HG02588 (cell line): Measurements from ENCODE around the gene PPM1F.
"Not testable (repeated sequence)": the region's sequence is repeated elsewhere in the genome, so short reads cannot be mapped to it uniquely, and the experiment has no call there.

Source experiments
- ATAC-seq: cut with Tn5 transposase; IDR thresholded peaks from one replicate; pipeline ENCODE4 v1.9.1; 2021; ENCODE audit warnings: mild to moderate bottlenecking, moderate library complexity; ENCODE audit not compliant: unreplicated experiment

Gene PPM1F

DNA sequence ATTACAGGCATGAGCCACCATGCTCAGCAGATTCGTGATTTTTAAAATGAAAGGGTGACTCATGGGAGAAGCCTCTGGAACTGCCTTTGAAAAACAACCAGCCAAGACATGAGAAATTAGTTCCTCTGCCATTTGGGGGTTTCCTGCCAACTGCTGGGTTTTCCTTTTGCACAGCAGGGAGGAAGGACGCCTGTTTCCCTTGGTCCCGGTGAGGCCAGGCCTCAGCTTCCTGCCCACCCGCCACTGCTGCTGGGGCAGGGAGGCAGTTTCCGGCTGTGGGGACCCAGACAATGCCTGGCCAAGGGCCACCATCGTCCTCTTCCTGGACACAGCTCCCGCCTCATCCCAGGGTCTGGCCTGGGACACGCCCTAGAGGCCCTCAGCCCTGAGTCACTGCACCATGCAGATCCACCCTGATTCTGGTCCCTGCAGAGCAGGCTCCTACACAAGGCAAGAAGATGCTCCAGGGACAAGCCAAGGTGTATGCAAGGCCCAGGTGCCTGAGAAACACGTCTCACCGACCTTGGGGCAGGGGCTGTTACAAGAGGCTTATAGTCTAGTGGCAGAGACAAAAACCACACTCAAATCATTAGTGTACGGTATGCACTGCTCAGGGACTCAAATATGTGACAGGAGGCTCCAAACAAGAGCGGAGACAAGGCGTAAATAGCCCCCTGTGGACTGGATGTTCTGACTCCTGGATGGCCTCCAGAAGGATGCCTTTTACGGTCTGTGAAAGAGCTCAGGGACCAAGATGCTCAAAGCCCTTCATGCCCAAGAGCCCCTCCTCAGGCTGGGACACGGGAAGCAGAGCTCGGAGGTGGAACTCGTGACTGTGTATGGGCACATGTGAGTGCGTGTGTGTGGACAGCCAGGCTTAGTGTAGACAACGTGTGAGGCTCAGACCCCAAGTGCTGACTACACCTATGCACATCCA lies 10.0 kb downstream of the PPM1F start:
- no peak for ATAC-seq

DNA sequence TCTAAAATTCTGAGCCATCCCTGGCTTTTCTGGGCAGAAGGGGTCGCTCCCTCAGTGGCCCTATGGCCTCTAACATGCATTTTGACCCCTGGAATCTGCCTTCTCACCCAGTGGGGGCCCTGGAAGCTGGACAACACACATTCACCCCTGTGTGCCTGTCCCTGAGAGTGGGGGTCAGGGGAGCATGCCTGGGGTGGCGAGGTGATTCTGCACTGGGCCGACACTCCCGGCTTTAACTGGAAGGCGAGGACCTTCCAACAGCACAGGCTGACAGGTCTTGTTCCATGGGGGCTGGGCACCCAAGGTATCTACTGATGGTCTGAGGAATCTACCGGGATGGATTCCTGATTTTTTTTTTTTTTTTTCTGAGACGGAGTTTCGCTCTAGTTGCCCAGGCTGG lies 10.7 kb downstream of the PPM1F start:
- no peak for ATAC-seq

DNA sequence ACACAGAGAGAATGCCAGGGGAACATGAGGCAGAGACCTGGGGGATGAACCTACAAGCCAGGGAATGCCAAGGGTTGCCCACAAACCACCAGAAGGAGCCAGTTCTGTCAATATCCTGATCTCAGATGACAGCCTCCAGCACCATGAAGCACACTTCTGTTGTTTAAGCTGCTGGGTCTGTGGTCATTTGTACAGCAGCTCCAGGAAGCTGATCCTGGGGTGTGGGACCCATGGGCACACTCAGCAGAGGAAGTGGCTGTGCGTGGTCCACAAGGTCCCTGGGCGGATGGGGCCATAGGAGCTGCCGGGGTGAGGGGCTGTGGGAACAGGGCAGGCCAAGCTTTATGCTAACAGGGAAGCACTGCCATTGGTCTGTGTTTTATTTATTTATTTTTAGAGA lies 12.1 kb downstream of the PPM1F start:
- no peak for ATAC-seq

DNA sequence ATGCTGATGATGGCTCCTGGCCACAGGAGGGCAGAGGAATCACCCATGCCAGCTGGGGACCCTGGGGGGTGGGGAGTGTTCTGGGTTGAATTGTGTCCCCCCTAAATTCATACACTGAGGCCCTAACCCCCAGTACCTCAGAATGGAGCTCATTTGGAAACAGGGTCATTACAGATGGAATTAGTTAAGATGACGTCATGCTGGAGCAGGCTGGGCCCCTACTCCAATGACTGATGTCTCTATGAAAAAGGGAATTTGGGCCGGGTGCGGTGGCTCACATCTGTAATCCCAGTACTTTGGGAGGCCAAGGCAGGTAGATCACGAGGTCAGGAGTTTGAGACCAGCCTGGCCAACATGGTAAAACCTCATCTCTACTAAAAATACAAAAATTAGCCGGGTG lies 12.7 kb downstream of the PPM1F start:
- ATAC-seq = not testable (repeated sequence)

DNA sequence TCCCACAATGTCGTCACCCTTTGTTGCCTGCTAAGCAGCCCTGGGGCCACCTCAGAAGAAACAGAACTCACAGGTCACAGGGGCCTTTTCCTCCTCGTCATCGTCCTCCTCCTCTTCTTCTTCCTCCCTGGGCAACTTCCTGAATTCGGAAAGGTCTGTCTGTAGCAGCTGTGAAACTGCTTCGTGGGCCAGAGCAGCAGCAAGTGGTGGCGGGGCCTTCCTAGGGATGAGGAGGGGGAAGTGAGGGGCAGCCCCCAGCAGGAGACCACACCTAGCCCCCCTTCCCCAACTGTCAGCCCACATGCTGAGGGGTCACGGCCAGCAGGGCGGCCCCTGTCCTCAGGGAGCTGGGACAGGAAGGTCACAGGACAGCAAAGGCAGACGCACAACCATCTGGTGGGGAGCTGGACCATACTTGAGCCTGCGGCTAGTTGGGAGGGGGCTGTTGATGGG lies 13.2 kb downstream of the PPM1F start:
- ATAC-seq = no peak

DNA sequence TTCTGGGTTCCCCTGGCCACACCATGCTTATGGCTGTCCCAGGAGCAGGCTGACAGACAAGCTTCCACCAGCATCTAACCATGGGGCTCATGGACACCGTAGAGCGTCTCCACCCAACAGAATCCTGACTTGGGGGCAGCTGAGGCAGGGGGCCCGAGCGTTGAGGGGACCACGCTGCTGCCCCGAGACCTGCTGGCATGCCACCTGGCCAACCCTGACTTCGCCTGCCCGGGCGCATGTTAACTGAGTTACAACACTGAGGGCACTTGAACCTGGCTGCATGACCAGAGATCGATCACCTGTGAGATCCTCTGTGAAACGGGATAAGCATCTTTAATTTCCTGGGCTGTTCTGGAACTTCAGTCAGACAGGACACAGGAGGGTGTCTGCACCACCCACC lies 13.7 kb downstream of the PPM1F start:
- ATAC-seq = no peak

DNA sequence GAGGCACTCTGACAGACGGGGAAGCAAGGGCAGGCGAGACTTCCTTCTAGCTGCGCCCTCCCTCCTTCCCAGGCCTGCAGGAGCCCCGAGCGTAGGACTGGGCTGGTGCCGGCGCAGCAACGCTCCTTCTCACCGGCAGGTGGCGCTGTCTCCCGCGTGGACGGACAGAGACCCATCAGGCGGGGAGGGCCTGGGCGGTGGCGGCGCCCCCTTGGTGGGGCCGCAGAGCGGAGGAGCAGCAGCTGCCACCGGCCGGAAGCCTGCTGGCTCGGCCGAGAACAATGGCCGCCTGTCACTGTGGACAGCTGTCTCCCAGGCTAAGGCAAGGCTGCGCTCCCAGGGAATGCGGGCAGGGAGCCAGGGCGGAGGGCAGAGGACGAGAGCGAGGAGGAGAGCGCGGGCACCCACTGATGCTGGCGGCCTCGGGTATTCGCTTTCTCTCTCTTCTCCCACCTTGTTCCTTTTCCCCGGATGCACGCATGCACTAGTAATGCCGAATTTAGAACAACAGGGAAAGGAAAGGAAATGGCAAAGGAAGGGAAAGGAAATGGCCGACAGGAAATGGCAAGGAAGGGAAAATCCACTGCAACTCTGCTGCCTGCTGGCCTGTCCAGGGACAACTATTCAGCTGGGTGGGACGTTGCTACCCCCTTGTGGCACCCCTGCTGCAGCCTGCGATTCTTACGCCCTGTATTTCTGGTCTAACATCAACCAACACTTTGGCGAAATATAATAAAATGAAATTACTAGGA lies 14.4 kb downstream of the PPM1F start:
- peak; percentile 82 for ATAC-seq

DNA sequence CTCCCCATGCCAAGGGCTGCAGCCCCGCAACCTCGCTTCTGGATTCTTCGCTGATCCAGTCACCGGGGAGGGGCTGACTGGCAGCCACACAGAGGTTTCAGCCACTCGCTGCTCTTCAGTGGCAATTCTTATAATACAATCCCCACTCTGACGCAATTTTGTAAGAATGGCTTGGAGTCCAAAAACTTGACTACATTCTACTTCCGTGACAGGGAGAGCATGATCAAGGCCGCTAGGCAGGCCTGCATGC lies 14.9 kb downstream of the PPM1F start:
- no peak for ATAC-seq

DNA sequence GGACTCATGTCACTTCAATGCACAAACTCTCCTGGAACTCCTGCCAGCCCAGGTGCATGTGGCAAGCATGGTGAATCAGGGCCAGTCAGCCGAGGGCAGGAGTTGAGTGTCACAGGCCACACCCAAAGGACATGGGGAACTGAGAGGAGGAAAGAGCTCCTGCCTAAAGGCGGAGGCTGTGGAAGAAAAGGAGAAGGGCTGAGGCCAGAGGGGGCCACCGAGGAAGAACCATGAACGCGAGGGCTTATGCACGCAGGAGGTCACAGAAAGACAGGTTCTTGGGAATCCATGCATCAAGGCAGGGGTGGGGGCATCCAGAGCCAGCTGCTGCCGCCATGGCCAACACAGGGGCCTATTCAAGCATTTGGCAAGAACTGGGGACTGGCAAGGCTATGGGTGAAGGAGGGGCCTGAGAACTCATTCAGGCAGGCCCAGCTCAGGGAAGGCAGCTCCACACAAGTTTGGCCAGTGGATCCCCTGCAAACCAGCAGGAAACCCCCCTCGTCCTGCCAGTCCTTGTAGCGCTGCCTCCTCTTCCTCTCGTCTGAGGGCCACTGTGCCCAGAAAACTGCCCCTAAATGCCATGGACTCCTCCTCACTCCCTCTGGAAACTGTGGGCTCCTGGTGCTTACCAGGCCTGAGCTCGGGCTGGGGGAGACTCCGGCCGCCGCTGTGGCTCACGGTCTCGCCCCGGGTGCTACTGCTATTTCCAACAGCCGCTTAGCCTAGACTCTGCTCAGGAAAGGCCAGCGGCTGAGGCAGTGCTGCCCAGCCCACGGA lies 15.4 kb downstream of the PPM1F start:
- no peak for ATAC-seq

DNA sequence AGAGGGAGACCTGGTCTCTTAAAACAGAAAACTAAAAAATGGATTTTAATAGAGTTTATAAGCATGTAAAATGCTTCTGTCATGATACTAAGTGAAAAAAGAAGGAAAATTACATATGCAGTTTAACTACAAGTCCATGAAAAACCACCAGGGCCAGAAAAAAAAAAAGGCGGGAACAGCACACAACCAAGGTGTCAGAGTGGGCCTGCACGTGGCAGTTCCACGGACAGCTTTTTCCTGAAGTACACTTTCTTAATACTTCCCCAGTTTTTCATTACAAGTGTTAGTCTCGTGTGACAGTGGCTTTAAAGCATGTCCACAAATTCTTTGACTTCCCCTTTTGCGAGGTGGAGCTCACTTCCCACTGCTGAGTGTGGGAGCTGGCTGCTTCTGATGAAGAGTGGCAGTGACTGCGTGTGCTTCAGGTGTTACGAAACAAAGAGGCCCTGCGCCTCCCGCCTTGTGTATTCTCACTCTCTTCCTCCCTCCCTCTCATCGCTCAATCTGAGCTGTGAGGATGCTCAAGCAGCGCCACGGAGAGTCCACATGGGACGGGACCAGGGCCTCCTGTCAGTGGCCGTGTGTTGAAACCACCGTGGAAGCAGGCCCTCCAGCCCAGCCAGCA lies 16.4 kb downstream of the PPM1F start:
- no peak for ATAC-seq

DNA sequence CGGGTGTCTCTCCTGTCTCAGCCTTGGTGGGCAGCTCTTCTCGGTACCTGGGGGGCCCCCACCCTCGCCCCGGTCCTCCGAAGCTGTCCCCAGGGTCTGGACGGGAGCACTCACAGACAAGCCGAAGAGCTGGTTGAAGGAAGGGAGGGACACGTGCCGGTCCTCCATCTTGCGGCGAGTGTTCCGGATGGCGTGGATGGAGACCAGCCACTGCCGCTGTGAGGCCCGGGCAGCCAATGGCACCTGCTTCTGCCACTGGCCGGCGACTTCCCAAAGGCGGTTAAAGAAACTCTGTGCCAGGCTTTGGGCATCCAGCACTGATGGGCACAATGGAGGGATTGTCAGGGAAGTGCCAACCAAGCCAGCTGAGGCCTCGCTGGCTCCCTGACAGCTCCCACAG lies 18.7 kb downstream of the PPM1F start:
- ATAC-seq = no peak

DNA sequence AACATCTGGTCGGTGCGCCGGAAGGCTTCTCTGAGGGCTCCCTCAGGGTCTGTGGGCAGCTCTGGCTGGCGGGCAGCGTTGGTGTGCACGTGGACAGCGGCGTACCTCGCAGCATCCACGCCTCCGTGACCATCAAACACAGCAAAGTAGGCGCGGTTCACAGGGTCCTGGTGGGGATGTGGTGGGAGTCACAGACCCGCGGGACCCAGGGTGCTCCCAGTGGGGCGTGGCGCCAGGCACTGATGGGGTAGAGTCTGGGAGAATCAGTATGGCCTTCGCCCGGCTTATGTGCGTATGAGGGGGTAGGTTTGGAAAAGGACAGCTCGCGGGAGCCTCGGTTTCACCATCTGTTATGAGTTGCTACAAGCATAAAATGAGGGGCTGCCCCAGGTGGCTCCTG lies 19.2 kb downstream of the PPM1F start:
- no peak for ATAC-seq

DNA sequence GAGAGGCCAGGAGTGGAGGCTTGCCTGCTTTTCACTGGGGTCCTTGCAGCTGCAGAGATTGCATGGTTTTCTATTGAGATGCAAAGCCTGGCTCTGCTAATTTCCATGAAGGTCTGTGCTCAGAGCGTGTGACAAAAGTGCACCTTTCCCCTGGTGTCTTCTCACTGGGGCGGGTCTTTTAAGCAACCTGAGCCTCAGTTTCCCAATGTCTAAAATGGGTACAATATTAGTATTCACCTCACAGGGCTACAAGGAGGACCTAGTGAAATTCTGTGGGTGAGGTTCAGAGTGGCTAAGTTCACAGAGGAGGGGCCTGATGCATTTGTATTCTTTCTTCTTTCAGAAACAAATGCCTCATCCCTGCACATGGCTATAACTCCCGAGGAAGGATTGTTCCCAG lies 20.3 kb downstream of the PPM1F start:
- ATAC-seq = no peak

DNA sequence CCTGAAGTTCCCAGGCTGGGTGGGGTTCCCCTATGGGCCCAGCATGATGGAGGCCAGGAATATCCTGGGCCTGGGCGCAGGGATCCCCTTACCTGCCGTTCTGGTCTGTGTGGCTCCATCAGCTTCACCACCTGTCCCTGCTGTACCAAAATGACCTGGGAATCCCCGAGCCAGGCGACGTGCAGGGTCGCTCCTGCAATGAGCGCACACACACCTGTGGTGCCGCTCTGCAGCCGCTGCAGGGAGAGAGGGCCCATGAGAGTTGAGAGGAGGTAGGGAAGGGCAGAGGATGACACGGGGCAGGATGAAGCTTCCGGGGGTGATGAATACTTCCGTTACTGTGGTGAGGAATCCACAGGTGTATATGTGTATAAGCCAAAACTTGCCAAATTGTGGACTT lies 21.6 kb downstream of the PPM1F start:
- no peak for ATAC-seq

DNA sequence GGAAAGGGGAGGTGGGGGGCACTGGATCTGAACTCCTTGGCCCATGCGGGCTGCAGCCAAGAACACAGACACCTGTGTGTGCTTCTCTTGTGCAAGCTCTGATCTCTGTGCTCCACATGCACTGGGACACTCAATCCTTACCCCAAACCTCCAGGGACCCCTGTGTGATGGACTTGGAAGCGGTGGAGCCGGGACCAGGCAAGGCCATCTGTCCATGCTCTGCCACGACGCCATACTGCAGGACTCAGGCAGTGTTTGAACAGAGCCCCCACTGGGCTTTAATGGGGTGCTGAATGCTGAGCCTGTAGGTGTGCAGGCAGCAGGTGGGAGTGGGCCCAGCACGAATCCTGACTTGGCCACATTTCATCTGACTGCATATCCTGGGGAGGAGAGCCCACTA lies 23.4 kb downstream of the PPM1F start:
- no peak for ATAC-seq

DNA sequence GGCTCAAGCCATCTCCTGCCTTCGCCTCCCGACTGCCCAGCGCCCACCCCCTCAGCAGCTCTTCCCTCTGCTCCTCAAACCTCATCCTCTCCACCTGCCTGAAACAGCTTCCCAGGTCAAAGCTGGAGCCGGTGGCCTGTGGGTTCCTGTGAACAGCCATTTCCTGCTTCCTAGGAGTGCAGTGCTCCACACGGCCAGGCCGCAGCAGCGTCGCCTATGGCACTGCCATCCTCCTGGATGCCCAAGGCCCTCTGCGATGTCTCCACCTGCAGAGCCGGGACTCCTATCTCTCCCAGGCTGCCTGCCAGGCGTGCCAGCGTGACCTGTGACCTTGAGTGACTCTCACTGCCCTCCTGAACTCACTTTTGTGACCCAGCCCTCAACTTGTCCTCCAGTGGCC lies 24.6 kb downstream of the PPM1F start:
- no peak for ATAC-seq

DNA sequence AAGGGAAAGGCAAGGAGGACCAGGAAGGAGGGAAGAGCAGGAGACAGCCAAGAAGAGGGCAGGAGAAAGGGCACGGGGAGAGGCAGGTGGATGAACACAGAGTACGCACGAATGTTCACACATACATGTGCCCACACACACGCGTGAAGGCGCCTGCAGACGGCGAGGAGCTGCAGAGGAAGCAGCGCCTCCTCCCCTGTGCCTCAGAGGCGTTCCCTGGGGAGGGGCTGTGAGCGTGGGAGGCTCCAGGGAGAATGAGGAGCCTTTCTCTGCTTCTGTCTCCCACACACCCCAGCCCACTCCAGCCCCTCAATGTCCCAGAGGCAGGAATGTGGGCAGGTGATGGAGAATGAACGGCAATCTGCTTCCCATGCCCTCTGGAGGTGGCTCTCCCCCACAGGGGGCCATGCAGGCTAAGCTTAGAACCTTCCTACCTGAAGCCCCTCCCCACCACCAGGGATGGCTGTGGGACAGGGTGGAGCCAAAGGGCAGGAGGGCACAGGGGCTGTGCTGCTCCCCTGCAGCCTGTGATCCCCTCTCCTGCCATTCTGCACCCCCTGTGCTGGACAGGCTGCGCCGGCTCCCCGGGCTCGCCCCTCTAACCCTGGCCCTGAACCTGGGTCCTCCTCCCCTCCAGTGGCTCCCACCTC lies 25.3 kb downstream of the PPM1F start:
- no peak for ATAC-seq

DNA sequence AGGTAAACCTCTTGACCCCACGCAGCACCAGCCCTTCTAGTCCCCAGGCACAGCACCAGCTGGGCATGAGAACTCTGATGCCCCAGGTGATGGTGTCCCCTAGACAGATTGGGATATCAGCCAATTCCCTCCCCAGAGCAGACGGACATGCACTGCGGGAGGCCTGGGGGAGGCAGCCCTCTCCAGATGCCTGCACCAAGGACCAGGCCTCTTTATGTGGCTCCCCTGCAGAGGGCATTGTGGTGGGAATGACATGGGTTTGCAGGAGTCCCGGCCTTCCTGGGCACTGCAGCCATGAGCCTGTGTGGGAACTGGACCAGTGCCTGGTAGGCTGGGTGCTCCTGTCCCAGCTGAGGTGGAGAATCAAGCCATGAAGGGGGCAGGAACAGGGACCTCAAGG lies 25.9 kb downstream of the PPM1F start:
- ATAC-seq = no peak

DNA sequence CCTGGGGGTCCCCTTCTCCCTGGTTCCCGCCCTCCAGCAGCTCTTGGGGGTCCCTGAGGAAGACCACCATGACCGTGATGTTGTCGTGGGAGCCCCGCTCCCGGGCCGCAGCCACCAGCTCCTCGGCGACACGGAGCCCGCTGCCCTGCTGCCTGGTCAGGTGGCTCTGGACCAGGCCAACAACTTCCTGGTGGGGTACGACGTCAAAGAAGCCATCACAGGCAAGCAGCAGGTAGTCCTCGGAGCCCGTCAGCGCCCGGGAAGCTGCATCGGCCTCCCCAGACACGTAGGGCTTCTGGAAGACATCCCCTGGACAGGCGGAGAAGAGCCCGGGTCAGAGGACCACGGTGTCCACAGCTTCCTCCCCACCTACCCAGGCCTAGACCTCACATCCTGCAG lies 29.5 kb downstream of the PPM1F start:
- no peak for ATAC-seq

DNA sequence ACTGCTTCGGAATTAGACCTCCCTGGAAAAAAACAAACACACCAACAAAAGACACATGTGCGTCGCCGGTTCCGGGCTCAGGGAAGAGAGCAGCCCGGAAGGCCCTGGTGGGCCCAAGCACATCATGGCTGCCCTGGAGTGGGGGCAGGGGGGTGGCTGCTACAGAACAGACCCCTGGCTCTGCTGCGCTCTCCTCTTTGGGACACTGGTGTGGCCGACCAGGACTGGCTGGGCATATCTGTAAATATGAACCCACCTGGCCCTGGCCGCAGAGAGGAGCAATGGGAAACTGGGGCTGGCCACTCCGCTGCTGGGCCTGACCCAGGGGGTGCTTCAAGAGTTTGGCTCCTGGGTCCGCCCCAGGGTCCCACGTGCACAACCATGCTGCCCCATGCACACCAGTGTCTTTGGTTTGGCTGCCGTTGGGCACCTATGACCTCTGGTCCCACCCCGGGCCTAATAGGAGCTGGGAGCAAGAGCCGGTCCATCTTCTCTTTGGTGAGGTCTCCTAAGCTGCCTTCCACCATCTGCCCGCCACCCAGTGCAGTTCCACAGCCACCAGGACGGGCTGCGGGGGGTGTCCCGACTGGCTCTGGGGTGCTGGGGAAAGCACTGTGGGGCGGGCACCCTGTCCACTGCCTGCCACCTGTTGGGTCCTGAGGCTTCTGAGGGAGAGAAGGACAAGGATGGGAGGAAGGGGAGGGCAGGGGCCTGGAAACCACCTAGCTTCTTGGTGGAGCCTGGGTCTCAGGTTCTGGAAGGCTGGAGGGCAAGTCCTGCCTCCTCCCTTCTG lies 30.1 kb downstream of the PPM1F start:
- ATAC-seq = no peak
